NCI-H2171 treated with DMSO at 0.1 percent for 48 hours (cell line): Measurements from ENCODE around the gene C2orf80.
"Not testable (repeated sequence)": the region's sequence is repeated elsewhere in the genome, so short reads cannot be mapped to it uniquely, and the experiment has no call there.

ENCODE experiments used
- DNase-seq: peaks from one replicate; lab custom pipeline; 2025; lab: John Stamatoyannopoulos, UW

Gene C2orf80

GRCh38 chr2:208179028-208179609 lies 10.7 kb downstream of the C2orf80 start:
- DNase-seq, result no peak

GRCh38 chr2:208175840-208176153 lies 14.0 kb downstream of the C2orf80 start:
- no peak for DNase-seq

GRCh38 chr2:208175069-208175839 lies 14.6 kb downstream of the C2orf80 start:
- peak; percentile 83 for DNase-seq

- DNase-seq, result no peak
Observed at GRCh38 chr2:208174144-208174543, 15.7 kb downstream of the C2orf80 start.

GRCh38 chr2:208172125-208172524 lies 17.7 kb downstream of the C2orf80 start:
- no peak for DNase-seq

- no peak for DNase-seq
Observed at GRCh38 chr2:208164951-208165755, 24.7 kb downstream of the C2orf80 start.

- DNase-seq, result no peak
Observed at GRCh38 chr2:208163489-208163888, 26.3 kb downstream of the C2orf80 start, which contains the start of gene CRYGA. TSS of gene CRYGA (minus strand) at chr2:208163589. CDS start at chr2:208163556, 33 bp downstream.

GRCh38 chr2:208156439-208156838 lies 33.4 kb downstream of the C2orf80 start:
- no peak for DNase-seq

GRCh38 chr2:208153156-208153555 lies 36.7 kb downstream of the C2orf80 start:
- no peak for DNase-seq

- DNase-seq, result no peak
Observed at GRCh38 chr2:208150956-208151355, 38.9 kb downstream of the C2orf80 start.

GRCh38 chr2:208150094-208150493 lies 39.7 kb downstream of the C2orf80 start:
- no peak for DNase-seq

- no peak for DNase-seq
Observed at GRCh38 chr2:208148803-208149202, 41.0 kb downstream of the C2orf80 start.

- no peak for DNase-seq
Observed at GRCh38 chr2:208147759-208148158, 42.1 kb downstream of the C2orf80 start.

GRCh38 chr2:208147008-208147407 lies 42.8 kb downstream of the C2orf80 start:
- DNase-seq, result no peak

GRCh38 chr2:208146006-208146405 lies 43.8 kb downstream of the C2orf80 start, which contains the start of gene CRYGB:
TSS of gene CRYGB (minus strand) at chr2:208146158. CDS start at chr2:208146120, 38 bp downstream.
- DNase-seq, result no peak

GRCh38 chr2:208142925-208143799 lies 46.7 kb downstream of the C2orf80 start:
- DNase-seq, result peak; percentile 64

- peak; percentile 58 for DNase-seq
Observed at GRCh38 chr2:208142240-208142924, 47.4 kb downstream of the C2orf80 start.

- no peak for DNase-seq
Observed at GRCh38 chr2:208139447-208139846, 50.4 kb downstream of the C2orf80 start.

- DNase-seq, result not testable (repeated sequence)
Observed at GRCh38 chr2:208138334-208138733, 51.5 kb downstream of the C2orf80 start.

- no peak for DNase-seq
Observed at GRCh38 chr2:208136716-208137094, 53.1 kb downstream of the C2orf80 start.
